Measurements from ENCODE around the gene CRCP.

DNA sequence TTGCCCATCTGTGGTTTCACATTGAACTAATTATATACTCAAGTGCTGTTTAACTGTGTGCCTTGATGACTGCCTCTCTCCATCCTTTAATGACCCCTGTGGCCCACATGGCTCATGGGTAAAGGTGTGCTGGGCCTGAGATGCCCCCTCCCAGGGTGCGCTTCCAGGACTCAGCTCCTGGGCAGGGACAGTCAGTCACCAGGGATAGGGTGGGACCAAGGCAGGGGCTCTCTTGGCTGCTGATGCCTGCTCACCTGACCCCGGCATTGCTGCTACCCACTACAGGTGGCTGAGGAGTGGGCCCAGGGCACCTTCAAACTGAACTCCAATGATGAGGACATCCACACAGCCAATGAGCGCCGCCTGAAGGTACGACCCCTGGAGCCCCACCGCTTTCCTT is 32.6 kb upstream of the CRCP start:
- TF ChIP-seq POLR2AphosphoS5 (IDR thresholded peaks at IDR 0.05; ENCODE audit: borderline replicate concordance, low read depth, low read length): no peak
- TF ChIP-seq EZH2 (IDR thresholded peaks at IDR 0.05): no peak
